GM23338 (cell line): ENCODE data around the gene AMER1. TPM values are rescaled to one million over a fixed set of nuclear protein-coding genes. Genes with fewer than 3 reads are reported as not detected.

Source experiments
- ATAC-seq: fragments of 200-7000 bp; cut with Tn5 transposase; 3 replicates; pipeline ENCODE4 v1.9.1; 2020
- DNase-seq: peaks from one replicate; pipeline ENCODE4 v3.0.0-alpha.2; 2015; ENCODE audit warnings: low spot score
- H2AFZ ChIP-seq: fragments of 200-600 bp; sonication (generic); 2 replicates; pipeline ENCODE4 v1.8.0; 2016; ENCODE audit warnings: antibody characterized with exemption, mild to moderate bottlenecking, moderate library complexity
- H3F3A ChIP-seq: fragments of 200-600 bp; sonication (generic); replicated peaks from 2 replicates; pipeline ENCODE4 v1.8.0; 2017; ENCODE audit warnings: antibody characterized with exemption, mixed run types, low read depth
- H3K27ac ChIP-seq: fragments of 200-600 bp; sonication (generic); 2 replicates; pipeline ENCODE4 v1.6.1; 2016; ENCODE audit warnings: low read depth
- H3K27me3 ChIP-seq: fragments of 200-600 bp; sonication (generic); 2 replicates; pipeline ENCODE4 v1.8.0; 2016; ENCODE audit warnings: mild to moderate bottlenecking, mixed run types, moderate library complexity; ENCODE audit not compliant: insufficient read depth
- H3K36me3 ChIP-seq: fragments of 200-600 bp; sonication (generic); 2 replicates; pipeline ENCODE4 v1.8.0; 2016; ENCODE audit warnings: mild to moderate bottlenecking; ENCODE audit not compliant: insufficient read depth
- H3K4me1 ChIP-seq: fragments of 200-600 bp; sonication (generic); 2 replicates; pipeline ENCODE4 v1.8.0; 2016; ENCODE audit warnings: mild to moderate bottlenecking, moderate library complexity; ENCODE audit not compliant: insufficient read depth
- H3K4me2 ChIP-seq: fragments of 200-600 bp; sonication (generic); 2 replicates; pipeline ENCODE4 v1.7.1; 2017; ENCODE audit warnings: mixed run types
- H3K4me3 ChIP-seq: fragments of 200-600 bp; sonication (generic); 2 replicates; pipeline ENCODE4 v1.6.1; 2016; ENCODE audit warnings: mixed run types
- H3K79me2 ChIP-seq: fragments of 200-600 bp; sonication (generic); replicated peaks from 2 replicates; pipeline ENCODE4 v1.8.0; 2017; ENCODE audit warnings: mild to moderate bottlenecking; ENCODE audit not compliant: insufficient read depth
- H3K9me2 ChIP-seq: fragments of 200-600 bp; sonication (generic); 2 replicates; pipeline ENCODE4 v1.8.0; 2017; ENCODE audit not compliant: insufficient read depth
- H4K20me1 ChIP-seq: fragments of 200-600 bp; sonication (generic); replicated peaks from 2 replicates; pipeline ENCODE4 v1.8.0; 2017; ENCODE audit warnings: mild to moderate bottlenecking; ENCODE audit not compliant: insufficient read depth
- H3K27ac Mint-ChIP-seq: 2 replicates; pipeline ENCODE4 v1.8.0; 2020; ENCODE audit warnings: inconsistent platforms, mild to moderate bottlenecking, moderate library complexity, mixed read lengths
- H3K27me3 Mint-ChIP-seq: 3 replicates; pipeline ENCODE4 v1.8.0; 2022; ENCODE audit warnings: low read depth, mild to moderate bottlenecking, moderate library complexity, mixed read lengths, inconsistent platforms; ENCODE audit not compliant: insufficient read depth, poor library complexity
- H3K36me3 Mint-ChIP-seq: 3 replicates; pipeline ENCODE4 v1.8.0; 2021; ENCODE audit warnings: low read depth, mild to moderate bottlenecking, inconsistent platforms, moderate library complexity, mixed read lengths
- H3K4me1 Mint-ChIP-seq: 3 replicates; pipeline ENCODE4 v1.8.0; 2020; ENCODE audit warnings: mild to moderate bottlenecking, inconsistent platforms, mixed read lengths
- H3K4me3 Mint-ChIP-seq: 3 replicates; pipeline ENCODE4 v1.8.0; 2021; ENCODE audit warnings: moderate library complexity, mild to moderate bottlenecking, inconsistent platforms, mixed read lengths
- H3K9me3 Mint-ChIP-seq: 3 replicates; pipeline ENCODE4 v1.8.0; 2020; ENCODE audit warnings: moderate library complexity, mild to moderate bottlenecking, inconsistent platforms, mixed read lengths
- CREB1 ChIP-seq: fragments of 250-450 bp; sonication (Bioruptor Pico); IDR thresholded peaks from 2 replicates; pipeline ENCODE4 v1.5.0; 2020; ENCODE audit warnings: low read depth, mild to moderate bottlenecking, moderate library complexity
- CTCF ChIP-seq, 2 experiments: fragments of 200-600 bp in 1 of 2; sonication (generic) in 1 of 2; conservative IDR thresholded peaks; 2 replicates each; pipeline versions ENCODE4 v1.5.1 to v1.6.1; 2016 to 2017; ENCODE audit warnings: antibody characterized with exemption in 2 of 2, low read depth in 2 of 2, mild to moderate bottlenecking in 2 of 2, moderate library complexity in 1 of 2
- EZH2 ChIP-seq: fragments of 200-600 bp; sonication (generic); IDR thresholded peaks from one replicate; pipeline ENCODE4 v1.8.0; 2017; ENCODE audit warnings: antibody characterized with exemption, mild to moderate bottlenecking, low read depth; ENCODE audit not compliant: unreplicated experiment
- EZH2phosphoT487 ChIP-seq: fragments of 200-600 bp; sonication (generic); IDR thresholded peaks from one replicate; pipeline ENCODE4 v1.8.1; 2018; ENCODE audit warnings: antibody characterized with exemption; ENCODE audit not compliant: unreplicated experiment
- JUNB ChIP-seq: IDR thresholded peaks from one replicate; pipeline ENCODE4 v1.6.1; 2016; ENCODE audit warnings: antibody characterized with exemption; ENCODE audit not compliant: unreplicated experiment
- NANOG ChIP-seq: IDR thresholded peaks from 2 replicates; pipeline ENCODE4 v1.6.1; 2016; ENCODE audit warnings: antibody characterized with exemption, borderline replicate concordance
- POLR2AphosphoS5 ChIP-seq: IDR thresholded peaks from 2 replicates; pipeline ENCODE4 v1.6.1; 2016; ENCODE audit warnings: antibody characterized with exemption, low read depth
- REST ChIP-seq: IDR thresholded peaks from one replicate; pipeline ENCODE4 v1.6.1; 2018; ENCODE audit warnings: antibody characterized with exemption; ENCODE audit not compliant: unreplicated experiment
- STAT1 ChIP-seq: IDR thresholded peaks from one replicate; pipeline ENCODE4 v1.6.1; 2016; ENCODE audit warnings: antibody characterized with exemption; ENCODE audit not compliant: unreplicated experiment
- ZNF114 ChIP-seq: fragments of 250-450 bp; sonication (Bioruptor Pico); IDR thresholded peaks from 2 replicates; pipeline ENCODE4 v1.5.0; 2020; ENCODE audit warnings: mild to moderate bottlenecking, moderate library complexity
- polyA plus RNA-seq: library from polyadenylated mRNA; unstranded; fragments of >200 nt; fragmentation: Nextera tagmentation; extraction: Ambion mirVana; gene quantifications from 2 replicates; pipeline ENCODE4 v1.2.1, GENCODE V29; 2016
- total RNA-seq: library from RNA; depleted of rRNA; stranded (reverse); fragments of >200 nt; shearing (Covaris generic); gene quantifications from 2 replicates; pipeline ENCODE4 v1.2.3, GENCODE V29; 2014
- TF ChIP-seq, protein P1 (sequence below): fragments of 250-450 bp; sonication (Bioruptor Pico); IDR thresholded peaks from 2 replicates; pipeline ENCODE4 v1.5.0; 2020; ENCODE audit warnings: mild to moderate bottlenecking, moderate library complexity
- TF ChIP-seq, protein P2 (sequence below): IDR thresholded peaks from 2 replicates; pipeline ENCODE4 v1.6.1; 2016; ENCODE audit warnings: antibody characterized with exemption

AMER1 gene
- total and polyA plus RNA-seq, 2 experiments from 2014 or later, result 0.48 to 10.9 TPM

GRCh38 chrX:64150775-64151174, 54.7 kb downstream of the AMER1 start:
- Histone ChIP-seq H3K4me2 (no peak overlapping the region), H3K36me3 (no peaks in the 10 kb centered on the region), H3K4me1 (no peaks in the 10 kb centered on the region), H3K27ac (no peak overlapping the region), H3K79me2 (no peaks in the 10 kb centered on the region), H3K4me3 (no peak overlapping the region), H4K20me1 (no peaks in the 10 kb centered on the region), H3K27me3 (no peaks in the 10 kb centered on the region), H3K9me2 (no peaks in the 10 kb centered on the region), H2AFZ (no peak overlapping the region), H3F3A (no peaks in the 10 kb centered on the region)
- peaks cover 31% of the 10 kb centered on the region for H3K9me3 Mint-ChIP-seq
- H3K27me3 Mint-ChIP-seq, result peaks cover 7% of the 10 kb centered on the region
- no peak overlapping the region for H3K4me3 Mint-ChIP-seq
- peaks cover 21% of the 10 kb centered on the region; the same call in 2 of the 3 replicates for H3K36me3 Mint-ChIP-seq
- DNase-seq (no peak), ATAC-seq (no peak)
- no peak overlapping the region for H3K27ac Mint-ChIP-seq
- H3K4me1 Mint-ChIP-seq, result peaks cover 6% of the 10 kb centered on the region; the same call in 2 of the 3 replicates
- no peak for TF ChIP-seq EZH2phosphoT487
- no peak for TF ChIP-seq CTCF (conservative IDR thresholded peaks at IDR 0.05; ENCODE audit: low read depth in 2 of 2)
- TF ChIP-seq, protein P1, sequence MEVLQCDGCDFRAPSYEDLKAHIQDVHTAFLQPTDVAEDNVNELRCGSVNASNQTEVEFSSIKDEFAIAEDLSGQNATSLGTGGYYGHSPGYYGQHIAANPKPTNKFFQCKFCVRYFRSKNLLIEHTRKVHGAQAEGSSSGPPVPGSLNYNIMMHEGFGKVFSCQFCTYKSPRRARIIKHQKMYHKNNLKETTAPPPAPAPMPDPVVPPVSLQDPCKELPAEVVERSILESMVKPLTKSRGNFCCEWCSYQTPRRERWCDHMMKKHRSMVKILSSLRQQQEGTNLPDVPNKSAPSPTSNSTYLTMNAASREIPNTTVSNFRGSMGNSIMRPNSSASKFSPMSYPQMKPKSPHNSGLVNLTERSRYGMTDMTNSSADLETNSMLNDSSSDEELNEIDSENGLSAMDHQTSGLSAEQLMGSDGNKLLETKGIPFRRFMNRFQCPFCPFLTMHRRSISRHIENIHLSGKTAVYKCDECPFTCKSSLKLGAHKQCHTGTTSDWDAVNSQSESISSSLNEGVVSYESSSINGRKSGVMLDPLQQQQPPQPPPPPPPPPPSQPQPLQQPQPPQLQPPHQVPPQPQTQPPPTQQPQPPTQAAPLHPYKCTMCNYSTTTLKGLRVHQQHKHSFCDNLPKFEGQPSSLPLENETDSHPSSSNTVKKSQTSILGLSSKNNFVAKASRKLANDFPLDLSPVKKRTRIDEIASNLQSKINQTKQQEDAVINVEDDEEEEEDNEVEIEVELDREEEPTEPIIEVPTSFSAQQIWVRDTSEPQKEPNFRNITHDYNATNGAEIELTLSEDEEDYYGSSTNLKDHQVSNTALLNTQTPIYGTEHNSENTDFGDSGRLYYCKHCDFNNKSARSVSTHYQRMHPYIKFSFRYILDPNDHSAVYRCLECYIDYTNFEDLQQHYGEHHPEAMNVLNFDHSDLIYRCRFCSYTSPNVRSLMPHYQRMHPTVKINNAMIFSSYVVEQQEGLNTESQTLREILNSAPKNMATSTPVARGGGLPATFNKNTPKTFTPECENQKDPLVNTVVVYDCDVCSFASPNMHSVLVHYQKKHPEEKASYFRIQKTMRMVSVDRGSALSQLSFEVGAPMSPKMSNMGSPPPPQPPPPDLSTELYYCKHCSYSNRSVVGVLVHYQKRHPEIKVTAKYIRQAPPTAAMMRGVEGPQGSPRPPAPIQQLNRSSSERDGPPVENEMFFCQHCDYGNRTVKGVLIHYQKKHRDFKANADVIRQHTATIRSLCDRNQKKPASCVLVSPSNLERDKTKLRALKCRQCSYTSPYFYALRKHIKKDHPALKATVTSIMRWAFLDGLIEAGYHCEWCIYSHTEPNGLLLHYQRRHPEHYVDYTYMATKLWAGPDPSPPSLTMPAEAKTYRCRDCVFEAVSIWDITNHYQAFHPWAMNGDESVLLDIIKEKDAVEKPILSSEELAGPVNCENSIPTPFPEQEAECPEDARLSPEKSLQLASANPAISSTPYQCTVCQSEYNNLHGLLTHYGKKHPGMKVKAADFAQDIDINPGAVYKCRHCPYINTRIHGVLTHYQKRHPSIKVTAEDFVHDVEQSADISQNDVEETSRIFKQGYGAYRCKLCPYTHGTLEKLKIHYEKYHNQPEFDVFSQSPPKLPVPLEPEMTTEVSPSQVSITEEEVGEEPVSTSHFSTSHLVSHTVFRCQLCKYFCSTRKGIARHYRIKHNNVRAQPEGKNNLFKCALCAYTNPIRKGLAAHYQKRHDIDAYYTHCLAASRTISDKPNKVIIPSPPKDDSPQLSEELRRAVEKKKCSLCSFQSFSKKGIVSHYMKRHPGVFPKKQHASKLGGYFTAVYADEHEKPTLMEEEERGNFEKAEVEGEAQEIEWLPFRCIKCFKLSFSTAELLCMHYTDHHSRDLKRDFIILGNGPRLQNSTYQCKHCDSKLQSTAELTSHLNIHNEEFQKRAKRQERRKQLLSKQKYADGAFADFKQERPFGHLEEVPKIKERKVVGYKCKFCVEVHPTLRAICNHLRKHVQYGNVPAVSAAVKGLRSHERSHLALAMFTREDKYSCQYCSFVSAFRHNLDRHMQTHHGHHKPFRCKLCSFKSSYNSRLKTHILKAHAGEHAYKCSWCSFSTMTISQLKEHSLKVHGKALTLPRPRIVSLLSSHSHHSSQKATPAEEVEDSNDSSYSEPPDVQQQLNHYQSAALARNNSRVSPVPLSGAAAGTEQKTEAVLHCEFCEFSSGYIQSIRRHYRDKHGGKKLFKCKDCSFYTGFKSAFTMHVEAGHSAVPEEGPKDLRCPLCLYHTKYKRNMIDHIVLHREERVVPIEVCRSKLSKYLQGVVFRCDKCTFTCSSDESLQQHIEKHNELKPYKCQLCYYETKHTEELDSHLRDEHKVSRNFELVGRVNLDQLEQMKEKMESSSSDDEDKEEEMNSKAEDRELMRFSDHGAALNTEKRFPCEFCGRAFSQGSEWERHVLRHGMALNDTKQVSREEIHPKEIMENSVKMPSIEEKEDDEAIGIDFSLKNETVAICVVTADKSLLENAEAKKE, result no peak
- no peak for TF ChIP-seq STAT1
- TF ChIP-seq, protein P2, sequence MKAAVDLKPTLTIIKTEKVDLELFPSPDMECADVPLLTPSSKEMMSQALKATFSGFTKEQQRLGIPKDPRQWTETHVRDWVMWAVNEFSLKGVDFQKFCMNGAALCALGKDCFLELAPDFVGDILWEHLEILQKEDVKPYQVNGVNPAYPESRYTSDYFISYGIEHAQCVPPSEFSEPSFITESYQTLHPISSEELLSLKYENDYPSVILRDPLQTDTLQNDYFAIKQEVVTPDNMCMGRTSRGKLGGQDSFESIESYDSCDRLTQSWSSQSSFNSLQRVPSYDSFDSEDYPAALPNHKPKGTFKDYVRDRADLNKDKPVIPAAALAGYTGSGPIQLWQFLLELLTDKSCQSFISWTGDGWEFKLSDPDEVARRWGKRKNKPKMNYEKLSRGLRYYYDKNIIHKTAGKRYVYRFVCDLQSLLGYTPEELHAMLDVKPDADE, result no peak
- no peak for TF ChIP-seq REST
- TF ChIP-seq EZH2, result no peak
- no peak for TF ChIP-seq JUNB
- no peak for TF ChIP-seq ZNF114 (CRISPR knock-in tag)
- TF ChIP-seq CREB1, result no peak
- TF ChIP-seq POLR2AphosphoS5, result no peak
- no peak for TF ChIP-seq NANOG
